ENCODE results near the gene SPEG. TPM values are rescaled to one million over a fixed set of nuclear protein-coding genes. Genes with fewer than 3 reads are reported as not detected.

SPEG gene
- total RNA-seq, 1 donor from 2014 or later = 0.32 TPM

DNA sequence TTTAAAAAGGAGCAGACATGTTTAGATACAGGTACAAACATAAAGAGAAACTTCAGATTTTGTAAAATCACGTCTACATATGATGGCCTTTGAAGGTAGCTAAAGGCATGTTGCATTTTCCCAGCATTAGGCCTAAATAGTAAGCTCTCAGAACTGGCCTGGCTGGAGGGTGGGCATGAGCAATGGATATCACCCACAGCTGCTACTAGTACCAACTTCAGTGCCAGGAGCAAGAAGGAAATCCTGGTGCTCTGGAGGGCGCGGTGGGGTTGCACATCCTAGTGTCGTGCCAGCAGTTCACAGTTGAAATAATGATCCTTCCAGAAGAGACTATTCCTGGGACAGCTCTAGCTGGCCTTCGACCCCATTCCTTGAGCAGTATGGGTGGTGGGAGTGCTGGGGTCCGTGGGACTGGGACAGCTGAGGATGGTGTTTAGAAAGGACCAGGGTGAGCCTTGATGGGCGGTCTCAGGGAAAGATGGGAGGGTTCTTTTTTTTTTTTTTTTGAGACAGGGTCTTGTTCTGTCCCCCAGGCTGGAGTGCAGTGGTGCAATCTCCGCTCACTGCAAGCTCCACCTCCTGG is 11.6 kb upstream of the SPEG start:
- intact Hi-C loops (cut with micrococcal nuclease) = no loop called here

DNA sequence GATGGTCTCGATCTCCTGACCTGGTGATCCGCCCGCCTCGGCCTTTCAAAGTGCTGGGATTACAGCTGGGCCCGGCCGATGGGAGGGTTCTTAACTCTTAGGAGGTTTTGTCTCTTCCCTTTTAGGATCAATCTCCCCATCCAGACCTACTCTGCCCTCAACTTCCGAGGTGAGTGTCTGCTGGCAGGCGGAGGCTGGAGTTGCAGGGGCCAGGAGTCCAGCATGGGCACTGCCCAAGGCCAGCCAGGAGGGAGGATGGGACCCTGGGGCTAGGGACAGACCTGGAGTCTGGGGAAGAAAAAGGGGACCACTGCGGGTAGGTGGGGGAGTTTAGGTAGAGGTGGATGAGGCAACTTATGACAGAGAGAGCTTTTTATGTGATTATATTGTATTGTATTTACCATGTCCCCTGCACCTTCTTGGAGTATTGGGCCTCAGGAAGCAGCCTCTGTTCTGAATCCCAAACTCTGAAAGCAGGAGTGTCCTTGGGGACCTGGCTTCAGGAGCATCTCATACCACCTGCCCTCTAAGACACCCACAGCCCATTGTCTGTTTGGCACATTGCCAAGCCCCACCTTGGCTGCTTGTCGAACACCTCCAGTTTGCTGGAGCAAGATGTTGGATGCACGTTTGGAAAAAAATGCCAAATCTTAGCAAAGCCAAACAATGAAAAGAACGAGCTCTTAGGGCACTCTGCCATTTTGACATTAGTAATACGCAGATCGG is 10.8 kb upstream of the SPEG start:
- intact Hi-C loops (cut with micrococcal nuclease) = no loop called here

DNA sequence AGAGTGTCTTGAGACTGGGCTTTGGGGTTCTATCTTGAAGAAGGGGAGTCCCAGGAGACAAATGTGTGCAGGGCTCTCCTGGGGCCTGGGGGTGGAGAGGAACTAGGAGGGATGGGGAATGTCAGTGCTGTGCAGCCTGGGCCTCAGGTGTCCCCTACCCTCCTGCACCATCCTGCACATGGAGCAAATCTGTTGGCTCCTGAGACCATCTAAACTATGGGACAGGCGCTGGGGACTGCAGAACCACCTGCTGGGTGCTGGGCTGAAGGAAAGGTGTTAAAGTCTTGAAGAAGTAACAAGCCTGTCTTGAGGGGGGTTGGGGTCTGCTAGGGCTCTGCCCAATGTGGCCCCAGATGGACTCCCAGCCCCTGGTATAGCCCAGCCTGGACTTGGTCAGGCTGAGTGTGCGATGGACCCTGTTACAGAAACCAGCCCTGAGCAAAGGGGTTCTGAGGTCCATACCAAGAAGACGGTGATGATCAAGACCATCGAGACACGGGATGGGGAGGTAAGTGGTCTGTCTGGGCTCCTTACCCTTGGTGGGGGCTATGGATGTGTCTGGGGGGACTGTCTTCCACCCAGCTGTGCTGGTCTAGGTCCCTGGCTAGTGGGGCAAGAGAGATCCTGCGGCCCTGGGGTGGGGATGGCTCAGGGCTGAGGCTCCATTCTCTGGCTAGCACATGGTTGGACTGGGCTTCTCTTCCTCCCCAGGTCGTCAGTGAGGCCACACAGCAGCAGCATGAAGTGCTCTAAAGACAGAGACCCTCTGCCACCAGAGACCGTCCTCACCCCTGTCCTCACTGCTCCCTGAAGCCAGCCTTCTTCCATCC is 9.2 kb upstream of the SPEG start:
- intact Hi-C loops (cut with micrococcal nuclease) = no loop called here

DNA sequence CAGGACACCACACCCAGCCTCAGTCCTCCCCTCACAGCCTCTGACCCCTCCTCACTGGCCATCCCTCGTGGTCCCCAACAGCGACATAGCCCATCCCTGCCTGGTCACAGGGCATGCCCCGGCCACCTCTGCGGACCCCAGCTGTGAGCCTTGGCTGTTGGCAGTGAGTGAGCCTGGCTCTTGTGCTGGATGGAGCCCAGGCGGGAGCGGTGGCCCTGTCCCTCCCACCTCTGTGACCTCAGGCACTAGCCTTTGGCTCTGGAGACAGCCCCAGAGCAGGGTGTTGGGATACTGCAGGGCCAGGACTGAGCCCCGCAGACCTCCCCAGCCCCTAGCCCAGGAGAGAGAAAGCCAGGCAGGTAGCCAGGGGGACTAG is 8.6 kb upstream of the SPEG start:
- intact Hi-C loops (cut with micrococcal nuclease) = no loop called here

DNA sequence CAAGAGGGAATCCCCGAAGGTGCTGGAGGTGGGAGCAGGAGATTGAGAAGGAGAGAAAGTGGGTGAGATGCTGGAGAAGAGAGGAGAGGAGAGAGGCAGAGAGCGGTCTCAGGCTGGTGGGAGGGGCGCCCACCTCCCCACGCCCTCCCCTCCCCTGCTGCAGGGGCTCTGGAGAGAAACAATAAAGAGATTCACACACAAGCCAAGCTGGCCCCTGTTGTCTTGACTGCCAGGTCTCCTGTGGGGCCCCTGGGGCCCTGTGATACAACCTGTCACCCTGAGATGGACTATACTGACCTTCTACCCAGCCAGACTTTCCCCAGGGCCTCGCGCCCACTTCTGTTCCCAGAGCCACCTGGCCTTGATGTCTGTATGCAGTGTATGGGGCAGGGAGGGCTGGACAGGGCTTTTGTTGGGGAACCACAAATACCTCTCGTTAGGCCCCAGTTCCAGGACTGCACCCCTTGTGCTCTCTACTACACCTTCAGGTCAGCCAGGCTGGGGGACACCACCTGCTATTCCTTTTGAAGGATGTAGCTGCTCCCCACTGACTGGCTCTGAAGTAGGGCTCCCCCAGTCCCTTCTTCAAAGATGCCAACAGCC is 8.0 kb upstream of the SPEG start:
- intact Hi-C loops (cut with micrococcal nuclease) = no loop called here

DNA sequence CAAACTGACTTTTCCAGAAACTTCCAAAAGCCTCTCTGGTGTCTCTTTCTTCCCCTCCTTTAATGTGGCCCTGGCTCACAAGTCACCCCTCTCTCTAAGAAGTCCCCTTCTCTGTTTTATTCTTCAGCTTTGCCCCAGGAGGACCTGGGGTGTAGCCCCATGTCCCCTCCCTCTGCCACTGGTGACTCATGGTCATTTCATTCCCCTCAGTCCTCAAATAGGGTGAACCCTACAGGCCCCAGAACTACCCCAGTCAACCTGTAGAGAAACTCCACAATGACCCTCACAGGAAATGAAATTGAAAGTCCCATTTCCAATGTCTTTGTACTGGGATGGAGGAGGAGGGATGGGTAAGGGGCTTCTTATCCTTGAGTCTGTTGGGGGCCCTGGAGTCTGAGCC is 6.2 kb upstream of the SPEG start:
- intact Hi-C loops (cut with micrococcal nuclease) = no loop called here

DNA sequence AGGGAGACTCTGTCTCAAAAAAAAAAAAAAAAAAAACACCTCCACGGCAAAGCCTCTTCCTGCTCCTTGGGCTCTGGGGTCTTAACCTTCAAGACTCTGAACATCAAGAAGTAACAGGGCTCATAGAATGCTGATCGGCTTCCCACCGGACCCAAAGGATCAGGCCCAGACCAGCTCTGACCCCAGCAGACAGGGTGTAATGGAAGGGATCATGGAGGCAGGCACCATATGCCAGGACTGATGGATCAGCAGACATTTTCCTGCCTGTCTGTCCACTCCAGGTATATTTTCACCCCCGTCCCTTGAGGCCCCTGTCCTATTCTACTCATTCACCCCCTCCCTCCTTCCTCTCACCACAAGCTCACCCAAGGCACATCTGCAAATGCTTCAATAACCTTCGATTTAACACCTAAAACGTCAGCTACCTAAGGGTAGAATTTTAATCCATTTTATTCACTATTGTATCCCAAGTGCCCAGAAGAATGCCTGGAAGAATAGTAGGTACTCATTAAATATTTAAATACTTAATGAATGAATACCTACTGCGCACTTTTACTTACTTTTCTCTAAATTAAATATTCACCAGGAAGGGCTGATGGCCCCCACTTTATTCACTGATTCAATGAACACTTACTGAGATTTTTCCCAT is 4.6 kb upstream of the SPEG start:
- intact Hi-C loops (cut with micrococcal nuclease) = no loop called here

DNA sequence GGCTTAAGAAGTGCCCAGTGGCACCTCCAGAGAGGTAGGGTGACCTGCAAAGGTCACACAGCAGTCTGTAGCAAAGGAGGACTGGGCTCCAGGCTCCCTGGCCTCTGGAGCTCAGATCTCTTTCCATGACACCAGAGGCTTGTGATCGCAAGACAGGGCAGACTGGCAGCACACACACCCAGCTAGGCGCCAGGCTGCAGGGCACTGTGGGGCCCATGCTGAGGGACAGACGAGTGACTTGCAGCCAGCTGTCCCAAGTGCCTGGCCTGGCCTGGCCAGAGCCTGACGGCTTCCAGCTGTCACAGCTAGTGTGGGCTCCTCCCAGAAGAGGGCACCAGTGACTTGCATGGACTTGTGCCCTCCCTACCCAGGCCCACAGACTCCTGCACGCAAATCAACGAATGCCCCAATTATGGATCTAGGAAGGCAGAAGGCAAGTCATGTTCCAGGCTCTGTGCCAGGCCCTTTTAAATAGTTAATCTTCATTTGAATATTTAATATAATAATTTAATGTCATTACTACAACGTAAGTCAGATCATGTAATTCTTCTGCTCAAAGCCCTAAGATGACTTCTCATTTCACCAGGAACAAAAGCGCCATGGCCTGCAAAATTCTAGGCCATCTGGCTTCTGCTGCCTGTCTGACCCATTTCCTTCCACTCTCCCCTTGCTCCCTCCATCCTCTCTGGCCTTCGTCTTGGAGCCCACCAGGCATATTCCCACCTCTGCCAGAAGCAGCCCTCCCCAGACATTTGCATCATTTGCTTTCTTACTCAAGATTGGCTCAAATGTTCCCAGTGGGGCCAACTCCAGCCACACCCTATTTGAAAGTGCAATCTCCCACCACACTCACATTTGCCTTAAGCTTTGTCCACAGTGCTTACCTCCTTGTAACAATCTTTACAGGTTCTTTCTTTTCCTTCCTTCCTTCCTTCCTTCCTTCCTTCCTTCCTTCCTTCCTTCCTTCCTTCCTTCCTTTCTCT is 3.7 kb upstream of the SPEG start:
- intact Hi-C loops (cut with micrococcal nuclease) = no loop called here

DNA sequence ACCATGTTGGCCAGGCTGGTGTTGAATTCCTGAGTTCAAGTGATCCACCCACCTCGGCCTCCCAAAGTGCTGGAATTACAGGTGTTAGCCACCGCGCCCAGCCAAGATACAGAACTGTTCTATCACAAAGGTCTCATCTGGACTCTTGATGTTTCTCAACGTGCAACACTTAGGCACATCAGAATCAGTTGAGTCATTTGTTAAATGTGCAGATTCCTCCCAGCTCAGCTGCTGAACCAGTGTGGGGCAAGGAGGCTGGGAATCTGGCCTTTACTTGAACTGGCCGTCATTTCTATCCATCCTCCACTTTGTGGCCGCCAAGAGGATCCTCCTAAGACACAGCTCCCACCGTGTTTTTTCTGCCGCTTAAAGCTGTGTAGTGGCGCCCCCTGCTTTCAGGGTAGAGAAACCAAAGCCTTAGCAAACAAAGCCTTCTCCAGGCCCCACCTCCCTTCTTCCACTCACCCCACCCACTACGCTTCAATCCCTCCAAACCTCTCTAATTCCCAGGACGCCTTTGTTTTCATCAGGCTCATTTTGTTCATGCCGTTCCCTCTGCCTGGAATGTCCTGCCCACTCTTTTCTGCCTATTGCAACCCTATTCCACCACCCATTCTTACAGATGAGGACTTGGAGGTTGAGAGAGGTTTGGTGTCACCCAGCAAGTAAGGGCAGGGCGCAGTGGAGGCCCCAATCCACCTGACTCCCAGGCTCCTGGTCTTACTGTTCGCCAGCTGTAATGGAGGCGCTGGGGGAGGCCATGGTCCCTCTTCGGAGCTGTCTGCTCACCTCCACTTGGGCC is 776 bp upstream of the SPEG start:
- intact Hi-C loops (cut with micrococcal nuclease) = loop anchor here (1.0 kb wide), 1 partner anchor 31 kb away; no protein-coding TSS in a partner anchor

DNA sequence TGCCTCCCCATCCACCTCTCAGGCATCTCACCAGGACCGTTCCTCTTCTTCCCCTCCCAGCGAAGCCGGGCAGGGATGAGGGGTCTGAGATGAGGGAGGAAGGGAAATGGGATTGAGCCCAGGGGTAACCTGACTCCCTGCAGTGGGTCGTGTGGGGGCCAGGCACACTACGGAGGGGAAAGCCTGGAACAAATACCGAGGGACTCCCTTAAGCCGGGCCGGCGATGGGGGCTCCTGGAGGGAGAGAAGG is 250 bp upstream of the SPEG start:
- intact Hi-C loops (cut with micrococcal nuclease) = loop anchor here (1.0 kb wide), 1 partner anchor 31 kb away; no protein-coding TSS in a partner anchor

DNA sequence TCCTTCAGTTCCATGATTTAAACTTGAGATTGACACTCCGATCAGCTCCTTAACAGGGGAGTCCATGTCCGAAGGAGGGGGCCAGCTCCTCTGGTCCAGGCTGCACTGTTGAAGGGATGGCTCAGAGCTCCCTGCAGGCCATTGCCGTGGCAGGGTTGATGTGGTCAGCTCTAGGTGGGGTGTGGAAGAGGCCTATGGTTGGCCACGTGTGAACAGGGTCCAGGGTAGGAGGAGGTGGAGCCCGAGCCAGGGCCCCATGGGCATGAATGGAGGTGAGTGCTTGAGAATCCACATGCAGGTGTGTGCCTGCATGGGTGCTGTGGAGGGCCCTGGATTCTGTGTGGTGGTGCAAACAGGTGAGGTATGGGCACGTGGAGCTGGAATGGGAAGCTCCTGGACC is 1.1 kb downstream of the SPEG start:
- intact Hi-C loops (cut with micrococcal nuclease) = no loop called here

DNA sequence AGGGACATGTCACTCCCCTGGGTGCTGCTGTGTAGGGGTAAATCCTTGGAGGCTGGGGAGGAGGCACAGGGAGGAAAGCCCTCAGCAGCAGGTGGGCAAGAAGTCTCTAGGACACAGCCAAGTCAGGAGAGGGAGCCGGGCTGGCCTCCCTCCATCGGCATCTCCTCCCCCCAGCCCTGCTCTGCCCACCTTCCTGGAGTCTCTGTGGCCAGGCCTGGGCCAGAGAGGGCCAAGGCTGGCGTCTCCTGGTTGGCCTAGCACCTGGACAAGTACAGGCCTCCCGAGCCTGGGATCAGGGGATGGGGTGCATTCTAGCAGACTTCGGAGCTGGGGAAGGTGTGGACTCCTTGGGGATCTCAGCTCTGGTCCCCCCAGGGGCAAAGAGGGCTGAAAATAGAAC is 1.8 kb downstream of the SPEG start:
- intact Hi-C loops (cut with micrococcal nuclease) = no loop called here

DNA sequence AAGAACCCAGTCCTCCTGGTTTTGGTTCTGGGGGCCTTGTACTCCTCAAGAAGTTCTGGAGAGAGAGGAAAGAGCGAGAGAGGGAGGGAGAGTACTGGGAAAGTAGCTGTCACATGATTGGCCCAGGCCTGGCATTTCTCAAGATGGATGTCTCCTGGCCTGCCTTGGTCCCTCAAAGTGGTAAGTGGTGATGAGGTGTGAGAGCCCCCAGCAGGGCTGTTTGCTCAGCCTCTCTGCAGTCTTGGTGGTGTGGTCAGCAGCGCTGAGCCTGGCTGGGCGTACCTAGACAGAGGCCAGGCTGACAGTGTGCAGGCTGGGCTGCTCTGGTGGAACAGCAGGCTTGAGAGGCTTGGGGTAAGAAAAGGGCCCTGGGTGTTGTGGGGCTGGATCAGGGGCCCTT is 2.5 kb downstream of the SPEG start:
- intact Hi-C loops (cut with micrococcal nuclease) = no loop called here

DNA sequence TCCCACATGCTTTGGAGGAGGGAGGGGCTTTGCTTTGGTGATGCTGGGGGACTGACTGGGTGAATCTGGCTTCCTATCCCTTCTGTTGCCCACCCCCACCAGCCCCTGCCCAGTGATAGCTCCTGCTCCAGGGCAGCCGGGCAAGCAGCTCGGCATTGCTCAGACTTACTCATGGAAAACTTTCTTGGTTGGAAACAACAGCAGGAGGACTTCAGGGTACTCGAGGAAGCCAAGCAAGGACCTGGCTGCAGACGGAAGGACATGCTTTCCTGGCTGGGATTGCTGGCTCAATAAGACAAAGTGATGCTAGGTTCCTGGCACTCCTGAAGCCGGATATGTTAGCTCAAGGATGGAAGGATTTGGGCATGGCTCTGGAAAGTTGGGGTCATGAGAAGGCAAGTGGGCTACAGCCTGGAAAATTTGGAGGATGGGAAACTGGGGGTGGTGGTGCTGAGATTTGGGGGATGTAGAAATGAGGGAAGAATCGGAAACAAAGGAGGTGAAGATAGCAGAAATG is 3.1 kb downstream of the SPEG start:
- intact Hi-C loops (cut with micrococcal nuclease) = no loop called here

DNA sequence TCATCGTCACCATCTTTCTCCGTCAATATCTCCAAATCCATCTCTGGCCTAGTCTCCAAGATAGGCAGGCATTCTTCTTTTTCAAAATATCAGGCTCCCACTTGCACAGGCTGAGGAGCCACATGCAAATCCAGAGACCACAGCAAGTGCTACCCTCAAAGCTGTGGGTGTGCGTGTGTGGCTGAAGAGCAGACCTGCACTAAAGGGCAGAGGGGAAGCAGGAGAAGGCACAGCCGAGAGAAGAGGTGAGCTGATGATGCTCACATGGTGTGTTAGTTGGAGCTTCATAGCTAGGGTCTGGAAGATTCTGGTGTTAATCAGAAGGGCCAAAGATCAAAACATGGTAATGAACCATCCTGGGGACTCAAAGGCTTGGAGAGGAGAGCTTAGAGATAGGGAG is 3.8 kb downstream of the SPEG start:
- intact Hi-C loops (cut with micrococcal nuclease) = no loop called here

DNA sequence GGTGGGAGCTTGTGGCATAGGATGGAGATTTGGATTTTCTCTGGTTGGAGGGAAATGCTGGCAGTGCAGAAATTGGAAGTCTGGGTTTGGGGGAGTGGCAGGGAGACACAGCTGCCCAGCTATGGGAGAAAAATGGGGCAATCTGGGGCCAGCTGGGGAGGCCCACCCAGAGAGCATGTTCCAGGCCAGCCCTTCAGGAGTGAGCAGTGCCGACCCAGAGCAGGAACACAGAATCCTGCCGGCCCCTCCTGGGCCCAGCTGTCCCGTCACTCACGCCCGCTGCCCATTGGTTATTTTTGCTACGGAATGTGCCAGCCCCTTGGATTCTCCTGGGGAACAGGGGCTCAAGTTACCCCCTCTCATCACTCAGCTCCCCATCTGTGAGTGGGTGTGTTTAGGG is 4.9 kb downstream of the SPEG start:
- intact Hi-C loops (cut with micrococcal nuclease) = no loop called here

DNA sequence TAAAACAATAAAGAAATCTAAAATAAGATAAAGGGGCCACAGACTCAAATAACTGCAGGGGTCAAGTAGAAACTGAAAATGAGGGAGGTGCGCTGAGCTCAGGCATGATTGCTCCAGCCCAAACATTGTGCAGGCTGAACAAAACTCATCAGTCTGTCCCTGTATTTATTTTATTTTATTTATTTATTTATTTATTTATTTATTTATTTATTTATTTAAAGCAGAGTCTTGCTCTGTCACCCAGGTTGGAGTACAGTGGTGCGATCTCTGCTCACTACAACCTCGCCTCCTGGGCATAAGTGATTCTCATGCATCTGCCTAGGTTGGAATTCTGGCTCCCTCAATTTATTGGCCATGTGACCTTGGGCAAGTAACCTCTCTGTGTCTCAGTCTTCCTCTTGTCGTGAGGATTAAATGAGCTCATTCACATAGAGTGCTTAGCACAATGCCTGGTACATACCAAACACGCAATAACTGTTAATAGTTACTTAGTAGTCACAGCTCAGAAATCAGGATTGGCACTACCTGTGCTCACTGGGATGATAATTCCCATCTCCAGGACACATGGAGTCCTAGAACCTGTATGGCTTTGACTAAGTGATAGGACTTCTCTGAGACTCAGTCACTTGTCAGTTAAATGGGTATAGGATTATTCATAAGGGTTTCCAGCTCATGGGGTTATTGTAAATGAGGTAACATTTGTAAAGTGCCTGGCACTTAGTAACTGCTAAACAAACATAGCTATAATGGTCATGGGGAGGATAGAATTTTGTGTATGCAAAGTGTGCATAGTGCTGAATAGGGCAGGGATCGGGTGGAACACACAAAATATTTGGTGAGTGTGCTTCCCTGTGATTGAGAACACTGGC is 6.0 kb downstream of the SPEG start:
- intact Hi-C loops (cut with micrococcal nuclease) = no loop called here

DNA sequence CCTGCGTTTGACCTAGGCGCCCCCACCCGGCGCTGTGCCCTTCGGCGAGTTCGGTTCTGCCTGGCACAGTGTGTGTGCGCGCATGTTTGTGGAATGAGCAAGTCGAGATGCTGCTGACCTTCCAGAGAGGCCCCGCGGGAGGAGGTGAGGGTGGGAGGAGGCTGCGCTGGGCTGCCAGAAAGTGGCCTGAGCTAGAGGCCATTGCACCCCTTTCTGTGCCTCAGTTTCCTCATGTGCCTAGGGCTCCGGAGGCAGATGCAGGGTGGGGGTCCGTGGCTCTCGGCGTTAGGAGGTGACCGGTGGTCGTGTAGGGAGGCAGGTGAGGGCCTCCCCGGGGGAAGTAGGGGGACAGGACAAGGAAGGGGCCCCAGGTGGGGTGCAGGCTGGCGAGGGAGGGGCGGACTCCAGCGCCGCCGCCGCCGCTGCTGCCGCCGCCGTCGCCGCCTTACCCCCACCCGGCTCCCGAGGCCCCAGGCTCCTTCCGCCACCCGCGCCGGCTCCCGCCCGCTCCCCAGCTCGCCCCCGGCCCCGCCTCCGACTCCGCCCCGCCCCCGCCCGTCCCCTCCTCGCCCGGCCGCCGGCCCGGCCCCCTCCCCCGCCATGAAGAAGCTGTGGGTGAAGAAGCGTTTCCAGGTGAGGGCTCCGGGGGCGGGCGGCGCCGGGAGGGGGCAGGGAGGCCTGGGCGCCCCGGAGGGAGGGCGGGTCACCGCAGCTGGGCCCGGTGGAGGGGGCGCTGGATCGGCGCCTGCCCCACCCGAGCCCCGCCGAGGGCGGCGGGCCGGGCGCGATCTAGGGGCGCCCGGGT is 7.0 kb downstream of the SPEG start:
- intact Hi-C loops (cut with micrococcal nuclease) = no loop called here
